CD4-positive, alpha-beta T cell treated with Interleukin-2 at 100 ng/mL for 4 hours (primary cell): ENCODE data around the gene FGF3.
"Not testable (repeated sequence)": the region's sequence is repeated elsewhere in the genome, so short reads cannot be mapped to it uniquely, and the experiment has no call there.

Source experiments
- DNase-seq: peaks from one replicate; pipeline ENCODE4 v3.0.0-alpha.2; 2020; ENCODE audit warnings: low spot score

The FGF3 gene

DNA sequence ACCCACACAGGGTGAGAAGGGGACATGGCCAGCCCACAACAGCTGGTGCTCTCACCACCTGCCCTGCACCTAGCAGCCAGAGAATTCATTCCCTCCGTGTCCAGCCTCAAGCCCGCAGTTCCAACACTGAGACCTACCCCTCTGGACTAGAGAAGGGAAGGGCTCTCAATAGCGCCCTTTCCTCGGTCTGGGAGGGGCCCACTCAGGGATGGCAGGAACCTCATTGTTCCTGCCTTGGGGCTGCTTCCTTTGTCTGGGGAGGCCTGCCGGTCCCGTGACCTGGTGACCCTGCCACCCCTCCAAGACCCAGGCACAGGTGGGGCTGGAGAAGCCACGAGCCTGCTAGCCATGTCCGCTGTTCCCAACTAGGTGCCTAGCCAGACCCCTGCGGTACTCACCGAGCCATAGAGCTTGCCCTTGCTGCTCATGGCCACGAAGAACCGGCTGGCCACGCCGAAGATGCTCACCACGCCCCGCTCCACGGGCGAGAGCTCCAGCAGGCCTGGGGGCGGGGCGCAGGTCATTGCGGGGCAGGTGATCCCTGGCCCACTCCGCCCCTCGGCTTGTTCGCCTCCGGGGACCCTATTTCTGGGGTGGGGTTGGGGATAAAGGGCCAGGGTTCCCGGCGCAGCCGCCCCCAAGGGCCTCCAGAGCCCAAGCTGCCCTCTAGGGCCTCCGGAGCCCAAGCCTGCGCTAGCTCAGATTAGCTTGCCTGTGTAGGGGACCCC, 45.4 kb downstream of the FGF3 start:
- DNase-seq = no peak

DNA sequence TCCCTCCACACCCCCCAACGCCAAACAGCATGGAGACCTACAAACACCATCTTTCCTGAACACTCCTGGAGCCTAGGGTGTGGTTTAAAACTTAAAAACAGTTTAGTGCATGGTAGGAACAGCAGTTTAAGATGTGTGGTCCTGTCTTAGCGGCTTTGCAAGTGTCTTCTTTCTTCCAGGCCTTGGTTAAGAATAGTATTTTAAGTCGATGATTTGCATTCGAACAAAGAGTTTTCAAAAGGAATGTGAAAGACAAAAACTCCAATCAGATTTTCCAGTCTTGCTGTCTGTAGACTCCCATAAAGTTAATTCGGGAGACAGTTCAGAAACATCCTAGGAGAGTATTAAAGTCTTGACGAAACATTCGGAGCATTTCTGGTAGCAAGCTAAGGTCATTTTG, 47.8 kb downstream of the FGF3 start:
- DNase-seq = no peak

DNA sequence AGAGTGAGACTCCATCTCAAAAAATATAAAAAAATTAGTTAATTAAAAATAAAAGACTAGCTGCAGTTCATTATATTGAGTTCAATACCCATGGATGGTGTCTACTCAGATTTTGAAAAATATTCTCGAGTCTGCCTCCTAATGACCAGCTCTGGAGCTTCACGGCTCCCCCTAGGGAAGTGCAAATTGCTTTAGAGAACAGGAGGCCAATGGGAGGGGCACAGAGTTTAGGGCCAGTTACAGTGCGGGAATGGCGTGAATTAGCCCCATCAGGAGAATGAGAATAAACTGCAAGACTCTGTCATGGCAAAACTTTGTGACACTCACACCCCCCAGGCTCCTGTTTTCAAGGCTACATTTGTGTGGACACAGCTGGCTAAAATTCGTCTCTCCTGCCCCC, 48.7 kb downstream of the FGF3 start:
- no peak for DNase-seq

DNA sequence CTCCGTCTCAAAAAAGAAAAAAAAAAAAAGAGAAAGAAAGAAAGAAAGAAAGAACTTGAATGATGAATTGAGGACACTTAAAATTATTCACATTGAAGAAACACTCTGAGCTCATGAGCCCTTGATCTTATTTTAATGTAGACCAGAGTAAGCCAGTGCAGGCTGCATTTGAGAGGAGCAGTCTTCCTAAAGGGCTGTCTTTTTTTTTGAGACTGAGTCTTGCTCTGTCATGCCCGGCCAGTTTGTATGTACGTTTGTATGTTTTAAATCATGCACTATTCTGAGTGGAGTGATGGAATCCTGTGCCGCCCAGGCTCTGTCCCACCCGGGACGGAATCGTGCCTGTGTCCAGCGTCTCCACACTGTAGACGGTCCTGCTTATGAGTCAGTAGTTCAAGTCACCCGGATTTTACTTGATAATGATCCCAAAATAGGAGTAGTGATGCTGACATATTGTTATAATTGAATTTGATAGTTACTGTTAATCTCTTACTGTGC, 53.7 kb downstream of the FGF3 start:
- no peak for DNase-seq

DNA sequence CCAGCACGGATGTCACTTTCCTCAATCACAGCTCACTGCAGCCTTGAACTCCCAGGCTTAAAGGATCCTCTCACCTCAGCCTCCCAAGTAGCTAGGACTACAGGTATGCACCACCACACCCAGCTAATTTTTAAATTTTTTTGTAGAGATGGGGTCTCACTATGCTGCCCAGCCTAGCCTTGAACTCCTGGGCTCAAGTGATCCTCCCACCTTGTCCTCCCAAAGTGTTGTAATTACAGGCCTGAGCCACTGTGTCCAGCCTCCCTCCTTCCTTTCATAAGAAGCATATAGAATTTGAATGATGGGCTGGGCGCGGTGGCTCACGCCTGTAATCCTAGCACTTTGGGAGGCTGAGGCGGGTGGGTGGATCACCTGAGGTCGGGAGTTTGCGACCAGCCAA, 54.3 kb downstream of the FGF3 start:
- not testable (repeated sequence) for DNase-seq

DNA sequence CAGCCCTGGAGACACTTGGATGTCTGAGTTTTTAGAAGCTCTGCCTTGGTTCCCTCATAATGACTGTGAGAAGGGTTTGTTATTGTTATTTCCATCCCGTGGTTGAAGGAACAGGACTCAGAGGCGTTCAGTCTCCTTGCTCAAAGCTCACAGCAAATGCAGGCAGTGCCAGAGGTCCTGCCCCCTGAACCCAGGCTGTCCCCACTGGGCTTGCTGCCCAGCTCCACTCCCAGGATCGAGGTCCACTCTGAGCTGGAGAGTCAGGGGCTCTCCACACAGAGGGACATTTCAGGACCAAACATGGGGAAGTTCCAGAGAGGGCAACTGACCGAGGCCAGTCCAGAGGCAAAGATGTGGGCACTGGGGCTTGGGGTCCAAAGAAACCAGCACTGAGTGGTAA, 58.9 kb downstream of the FGF3 start:
- DNase-seq = no peak
